Chondrocyte (in vitro differentiated cells): ENCODE results near the gene MLIP. TPM values are rescaled to one million over a fixed set of nuclear protein-coding genes. Genes with fewer than 3 reads are reported as not detected.

Source experiments
- DNase-seq: peaks from one replicate; pipeline ENCODE4 v3.0.0; 2021; ENCODE audit warnings: mixed read lengths, low spot score
- H3K27ac Mint-ChIP-seq: one replicate; pipeline ENCODE4 v1.8.0; 2021; ENCODE audit warnings: mild to moderate bottlenecking, moderate library complexity, mixed read lengths; ENCODE audit not compliant: unreplicated experiment
- H3K27me3 Mint-ChIP-seq: 2 replicates; pipeline ENCODE4 v1.8.0; 2021; ENCODE audit warnings: low read depth, mixed read lengths
- H3K36me3 Mint-ChIP-seq: 2 replicates; pipeline ENCODE4 v1.8.0; 2021; ENCODE audit warnings: low read depth, mixed read lengths
- H3K4me1 Mint-ChIP-seq: 2 replicates; pipeline ENCODE4 v1.8.0; 2021; ENCODE audit warnings: low read depth, mild to moderate bottlenecking, mixed read lengths
- H3K4me3 Mint-ChIP-seq: one replicate; pipeline ENCODE4 v1.8.0; 2021; ENCODE audit warnings: mild to moderate bottlenecking, moderate library complexity, mixed read lengths; ENCODE audit not compliant: unreplicated experiment
- H3K9me3 Mint-ChIP-seq: 2 replicates; pipeline ENCODE4 v1.8.0; 2021; ENCODE audit warnings: low read depth, mixed read lengths
- total RNA-seq: library from RNA; stranded (reverse); gene quantifications from 3 replicates; pipeline ENCODE4 v1.2.1, GENCODE V29; 2021
- TF ChIP-seq, protein P1 (sequence below): fragments of 200-600 bp; sonication (generic); IDR thresholded peaks from 2 replicates; pipeline ENCODE4 v1.5.0; 2021; ENCODE audit warnings: antibody characterized with exemption, mild to moderate bottlenecking, moderate library complexity

The MLIP gene
- total RNA-seq, 1 donor from 2014 or later = not detected

DNA sequence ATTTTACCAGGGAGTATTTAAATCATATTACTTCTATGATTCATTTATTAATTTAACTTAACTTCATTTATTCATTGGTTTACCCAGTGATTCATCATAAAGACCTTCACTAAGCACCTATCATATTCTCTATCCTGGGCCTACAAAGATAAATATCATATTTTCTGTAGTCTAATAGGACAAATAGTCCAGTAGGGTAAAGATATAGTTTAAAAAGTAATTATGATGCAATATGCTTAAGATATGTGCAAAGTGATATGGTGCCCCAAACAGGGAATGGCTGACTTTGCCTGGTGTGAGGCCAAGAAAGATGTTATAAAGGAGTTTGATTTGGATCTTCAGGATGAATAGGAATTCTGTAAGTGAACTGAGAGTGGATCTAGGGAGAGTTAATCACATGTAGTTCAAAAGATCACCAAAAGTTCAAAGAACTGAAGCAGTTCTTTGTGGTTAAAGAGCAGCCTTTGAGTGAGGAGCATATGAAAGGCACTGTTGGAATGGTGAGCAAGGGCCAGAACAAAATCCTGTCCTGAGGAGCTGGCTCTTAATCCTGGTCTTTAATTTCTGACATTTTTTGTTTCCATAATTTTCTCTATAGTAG lies 45.5 kb downstream of the MLIP start:
- no peaks in the 10 kb centered on the region for H3K4me1 Mint-ChIP-seq
- H3K4me3 Mint-ChIP-seq = no peak overlapping the region
- no peak overlapping the region for H3K27ac Mint-ChIP-seq
- no peaks in the 10 kb centered on the region for H3K9me3 Mint-ChIP-seq
- H3K27me3 Mint-ChIP-seq = no peaks in the 10 kb centered on the region
- TF ChIP-seq, protein P1, sequence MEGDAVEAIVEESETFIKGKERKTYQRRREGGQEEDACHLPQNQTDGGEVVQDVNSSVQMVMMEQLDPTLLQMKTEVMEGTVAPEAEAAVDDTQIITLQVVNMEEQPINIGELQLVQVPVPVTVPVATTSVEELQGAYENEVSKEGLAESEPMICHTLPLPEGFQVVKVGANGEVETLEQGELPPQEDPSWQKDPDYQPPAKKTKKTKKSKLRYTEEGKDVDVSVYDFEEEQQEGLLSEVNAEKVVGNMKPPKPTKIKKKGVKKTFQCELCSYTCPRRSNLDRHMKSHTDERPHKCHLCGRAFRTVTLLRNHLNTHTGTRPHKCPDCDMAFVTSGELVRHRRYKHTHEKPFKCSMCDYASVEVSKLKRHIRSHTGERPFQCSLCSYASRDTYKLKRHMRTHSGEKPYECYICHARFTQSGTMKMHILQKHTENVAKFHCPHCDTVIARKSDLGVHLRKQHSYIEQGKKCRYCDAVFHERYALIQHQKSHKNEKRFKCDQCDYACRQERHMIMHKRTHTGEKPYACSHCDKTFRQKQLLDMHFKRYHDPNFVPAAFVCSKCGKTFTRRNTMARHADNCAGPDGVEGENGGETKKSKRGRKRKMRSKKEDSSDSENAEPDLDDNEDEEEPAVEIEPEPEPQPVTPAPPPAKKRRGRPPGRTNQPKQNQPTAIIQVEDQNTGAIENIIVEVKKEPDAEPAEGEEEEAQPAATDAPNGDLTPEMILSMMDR = no peak
- no peaks in the 10 kb centered on the region for H3K36me3 Mint-ChIP-seq
- no peak for DNase-seq

DNA sequence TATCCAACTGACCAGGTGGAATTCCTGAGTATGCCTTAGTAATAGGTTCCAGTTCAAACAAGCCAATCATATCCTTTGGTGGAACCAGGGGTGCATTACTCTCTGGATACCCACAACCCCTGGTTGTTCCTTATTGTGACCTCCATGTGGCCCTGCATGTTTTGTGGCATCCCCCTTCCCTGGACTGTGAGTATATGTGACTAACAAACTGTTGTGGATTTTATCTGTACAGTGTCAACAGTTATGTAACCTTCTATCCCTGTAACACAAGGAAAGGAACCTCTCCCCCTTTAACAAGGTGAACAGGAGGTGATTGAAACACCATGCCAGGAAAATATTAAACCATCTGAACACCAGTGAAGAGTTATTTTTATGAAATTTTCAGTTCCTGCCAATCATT lies 46.2 kb downstream of the MLIP start:
- H3K27ac Mint-ChIP-seq = no peak overlapping the region

DNA sequence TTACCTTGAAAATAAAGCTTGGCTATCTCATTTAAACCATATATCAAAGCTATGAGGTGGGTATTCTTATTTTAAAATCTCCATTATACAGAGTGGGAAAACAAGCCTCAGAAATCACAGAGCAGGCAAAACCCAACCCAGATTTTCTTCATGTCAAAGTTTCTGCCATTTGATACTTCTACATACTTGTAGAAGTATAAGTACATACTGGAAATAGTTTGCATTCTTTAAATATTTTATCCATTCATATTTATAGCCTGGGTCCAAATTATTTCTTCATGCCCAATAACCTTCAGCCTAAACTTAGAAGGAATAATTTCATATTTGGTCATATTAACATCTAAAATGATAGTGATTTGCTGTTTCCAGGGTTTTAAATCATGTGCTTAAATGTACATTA lies 61.8 kb downstream of the MLIP start:
- TF ChIP-seq, protein P1 = no peak
- Mint-ChIP-seq H3K4me3 (no peak overlapping the region), H3K36me3 (peaks cover 13% of the 10 kb centered on the region), H3K9me3 (peaks cover 36% of the 10 kb centered on the region), H3K27me3 (no peaks in the 10 kb centered on the region), H3K4me1 (peaks cover 22% of the 10 kb centered on the region), H3K27ac (no peak overlapping the region)
- no peak for DNase-seq

More for the DNA sequence above, 46.2 kb downstream of the MLIP start:
- no peaks in the 10 kb centered on the region for H3K9me3 Mint-ChIP-seq
- TF ChIP-seq, protein P1 = no peak
- H3K4me3 Mint-ChIP-seq = no peak overlapping the region
- H3K36me3 Mint-ChIP-seq = no peaks in the 10 kb centered on the region
- no peaks in the 10 kb centered on the region for H3K27me3 Mint-ChIP-seq
- DNase-seq = no peak
- H3K4me1 Mint-ChIP-seq = no peaks in the 10 kb centered on the region

DNA sequence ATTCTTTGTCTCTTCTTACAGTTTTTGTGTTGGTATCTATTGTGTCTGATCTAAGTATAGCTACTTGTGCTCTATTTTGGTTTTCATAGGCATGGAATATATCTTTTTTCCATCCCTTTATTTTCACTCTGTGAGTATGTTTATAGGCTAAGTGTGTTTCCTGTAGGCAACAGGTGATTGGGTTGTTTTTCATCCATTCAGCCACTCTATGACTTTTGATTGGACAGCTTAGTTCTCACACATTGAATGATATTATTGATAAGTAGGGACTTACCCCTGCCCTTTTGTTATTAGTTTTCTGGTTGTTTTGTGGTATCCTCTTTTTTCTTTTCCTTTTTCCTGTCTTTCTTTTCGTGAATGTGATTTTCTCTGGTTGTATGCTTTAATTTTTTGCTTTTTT lies 67.9 kb downstream of the MLIP start:
- Mint-ChIP-seq H3K27ac (no peak overlapping the region), H3K9me3 (peaks cover 27% of the 10 kb centered on the region), H3K4me3 (no peak overlapping the region), H3K4me1 (peaks cover 1% of the 10 kb centered on the region), H3K36me3 (peaks cover 11% of the 10 kb centered on the region), H3K27me3 (no peaks in the 10 kb centered on the region)
- TF ChIP-seq, protein P1 = no peak
- DNase-seq = no peak

DNA sequence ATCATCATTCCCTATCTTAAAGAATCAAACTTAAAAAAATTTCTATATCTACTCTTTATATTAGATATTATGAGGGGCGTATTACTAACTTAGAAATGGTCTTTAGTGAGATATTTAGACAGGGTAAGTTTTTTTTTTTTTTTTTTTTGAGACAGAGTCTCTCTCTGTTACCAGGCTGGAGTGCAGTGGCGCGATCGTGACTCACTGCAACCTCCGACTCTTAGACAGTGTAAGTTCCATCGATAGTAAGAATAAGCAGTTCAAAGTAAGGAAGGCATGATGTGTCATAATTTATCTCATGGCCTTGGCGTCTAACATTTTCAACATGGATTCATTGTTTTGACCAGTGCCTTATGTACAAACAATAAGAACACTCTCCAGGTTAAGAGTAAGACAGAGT lies 72.4 kb downstream of the MLIP start:
- no peak overlapping the region for H3K27ac Mint-ChIP-seq
- no peak for DNase-seq
- TF ChIP-seq, protein P1 = no peak
- H3K4me3 Mint-ChIP-seq = no peak overlapping the region
- no peaks in the 10 kb centered on the region for H3K27me3 Mint-ChIP-seq
- peaks cover 2% of the 10 kb centered on the region for H3K4me1 Mint-ChIP-seq
- no peaks in the 10 kb centered on the region for H3K9me3 Mint-ChIP-seq
- no peaks in the 10 kb centered on the region for H3K36me3 Mint-ChIP-seq
